Activated naive CD8-positive, alpha-beta T cell treated with anti-CD3 and anti-CD28 coated beads, Interleukin-2, amount 50 U/mL, for 16 hours (primary cell): Measurements from ENCODE around the gene INTS14.
"Not testable (repeated sequence)": the region's sequence is repeated elsewhere in the genome, so short reads cannot be mapped to it uniquely, and the experiment has no call there.

Source experiments
- DNase-seq: peaks from one replicate; pipeline ENCODE4 v3.0.0-alpha.2; 2020; ENCODE audit warnings: low read depth, low spot score

INTS14 gene

GRCh38 chr15:65578904-65579728 is 31.8 kb downstream of the INTS14 start:
- DNase-seq, result no peak

- no peak for DNase-seq
Measured at GRCh38 chr15:65577129-65577996, 33.6 kb downstream of the INTS14 start.

GRCh38 chr15:65576664-65577063 is 34.3 kb downstream of the INTS14 start:
- DNase-seq, result no peak

GRCh38 chr15:65571971-65572370 is 39.0 kb downstream of the INTS14 start:
- no peak for DNase-seq

GRCh38 chr15:65569728-65570127 is 41.2 kb downstream of the INTS14 start:
- no peak for DNase-seq

- no peak for DNase-seq
Measured at GRCh38 chr15:65561934-65562333, 49.0 kb downstream of the INTS14 start.

- no peak for DNase-seq
Measured at GRCh38 chr15:65559941-65560340, 51.0 kb downstream of the INTS14 start.

GRCh38 chr15:65558997-65559760 is 51.8 kb downstream of the INTS14 start:
- no peak for DNase-seq

- no peak for DNase-seq
Measured at GRCh38 chr15:65558336-65558735, 52.6 kb downstream of the INTS14 start.

GRCh38 chr15:65556622-65557021 is 54.3 kb downstream of the INTS14 start:
- DNase-seq, result no peak

- DNase-seq, result no peak
Measured at GRCh38 chr15:65553691-65554090, 57.2 kb downstream of the INTS14 start.

GRCh38 chr15:65552851-65553250 is 58.1 kb downstream of the INTS14 start:
- DNase-seq, result not testable (repeated sequence)

GRCh38 chr15:65551183-65551582 is 59.7 kb downstream of the INTS14 start:
- no peak for DNase-seq

GRCh38 chr15:65550681-65551098 is 60.2 kb downstream of the INTS14 start:
- no peak for DNase-seq

- DNase-seq, result not testable (repeated sequence)
Measured at GRCh38 chr15:65549288-65549687, 61.6 kb downstream of the INTS14 start.

GRCh38 chr15:65547841-65548240 is 63.1 kb downstream of the INTS14 start:
- DNase-seq, result no peak

- no peak for DNase-seq
Measured at GRCh38 chr15:65541231-65541820, 69.6 kb downstream of the INTS14 start.

- no peak for DNase-seq
Measured at GRCh38 chr15:65540314-65540713, 70.6 kb downstream of the INTS14 start.

- no peak for DNase-seq
Measured at GRCh38 chr15:65535192-65535591, 75.7 kb downstream of the INTS14 start.

GRCh38 chr15:65533057-65533756 is 77.7 kb downstream of the INTS14 start:
- DNase-seq, result no peak

GRCh38 chr15:65532738-65533051 is 78.2 kb downstream of the INTS14 start:
- DNase-seq, result no peak
